Eye (tissue), 1 donor: ENCODE measurements around the gene CACNA2D2.

ENCODE experiments used
- DNase-seq: peaks from one replicate; pipeline ENCODE4 v3.0.0-alpha.2; 2015

CACNA2D2 gene

DNA sequence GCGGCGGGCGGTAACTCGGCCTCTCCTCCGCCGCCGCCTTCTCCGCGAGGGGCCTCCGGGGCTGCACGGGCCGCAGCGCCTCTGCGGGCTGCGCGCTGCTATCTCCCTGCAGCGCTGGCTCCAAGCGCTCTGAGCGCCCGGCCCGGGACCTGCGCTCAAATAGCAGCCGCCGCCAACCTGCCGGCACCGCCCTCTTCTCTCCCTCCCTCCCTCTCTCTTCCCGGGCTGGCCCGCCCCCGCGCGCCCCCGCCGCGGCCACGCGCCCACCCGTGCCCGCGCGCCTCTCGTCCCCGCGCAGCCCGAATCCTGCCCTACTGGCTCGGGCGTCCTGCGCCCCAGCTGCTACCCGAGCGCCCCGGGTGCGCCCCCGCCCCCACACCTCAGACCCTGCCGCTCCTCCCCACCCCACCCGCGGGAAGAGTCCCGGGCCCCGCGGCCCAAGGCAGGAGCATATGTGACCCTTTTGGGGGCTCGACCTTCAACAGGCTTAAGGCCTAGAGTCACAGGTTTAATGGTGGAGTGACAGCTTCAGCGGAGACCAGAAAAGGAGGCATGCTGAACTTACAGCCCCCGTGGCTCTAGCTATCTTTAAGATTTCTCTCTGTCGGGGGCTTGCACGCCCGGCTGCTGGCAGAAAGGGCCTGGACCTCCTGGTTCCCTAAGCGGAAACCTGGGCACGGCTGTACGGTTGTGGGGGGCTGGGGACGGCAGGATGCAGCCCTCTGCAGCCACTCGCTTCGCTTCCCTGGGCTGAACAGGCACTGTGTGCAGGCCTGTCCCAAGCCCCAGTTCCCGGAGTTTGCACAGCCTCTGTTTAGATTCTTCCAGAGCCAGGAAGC lies at the start of gene CACNA2D2:
Gene CACNA2D2, minus strand, starts transcription at position 131 of the 839 bp plus-strand sequence. CDS start 211 bp downstream, outside the sequence.
- DNase-seq, result peak; percentile 81

- no peak for DNase-seq
These were observed 49.2 kb upstream of the CACNA2D2 start for GRCh38 chr3:50552598-50552997.

DNA sequence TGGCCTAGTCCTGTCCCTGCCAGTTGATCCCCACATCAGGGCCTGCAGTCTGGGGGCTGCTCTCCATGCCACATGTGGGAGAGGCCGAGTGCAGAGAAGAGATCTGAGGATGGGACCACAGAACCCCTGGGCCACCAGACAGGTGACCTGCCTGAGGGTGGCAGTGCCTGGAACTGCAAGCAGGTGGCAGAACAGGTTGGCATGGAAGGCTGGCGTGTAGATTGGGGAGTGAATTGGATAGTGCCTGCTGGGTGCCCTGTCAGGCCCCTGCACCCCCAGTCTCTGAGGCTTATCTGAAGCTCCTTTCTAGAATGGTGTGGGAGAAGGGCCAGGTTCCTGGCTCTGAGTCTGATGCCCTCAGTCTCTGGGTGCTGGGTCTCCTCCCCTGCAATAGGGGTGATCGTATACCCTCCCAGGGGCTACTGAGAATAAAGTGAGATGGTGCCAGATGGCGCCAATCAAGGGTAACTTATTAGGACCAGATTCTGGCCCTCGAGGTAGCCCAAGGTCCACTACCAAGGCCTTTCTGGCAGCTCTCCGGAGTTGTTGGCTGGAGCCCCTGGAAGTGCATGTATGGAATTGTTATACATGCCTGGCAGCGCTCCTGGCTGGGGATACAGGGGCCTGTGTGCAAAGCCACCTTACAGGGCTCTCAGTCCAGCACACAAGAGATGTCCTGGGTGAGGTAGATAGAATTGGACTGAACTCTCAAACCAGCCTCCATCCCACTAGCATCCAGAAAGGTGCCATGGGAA lies 48.4 kb upstream of the CACNA2D2 start:
- DNase-seq, result no peak

DNA sequence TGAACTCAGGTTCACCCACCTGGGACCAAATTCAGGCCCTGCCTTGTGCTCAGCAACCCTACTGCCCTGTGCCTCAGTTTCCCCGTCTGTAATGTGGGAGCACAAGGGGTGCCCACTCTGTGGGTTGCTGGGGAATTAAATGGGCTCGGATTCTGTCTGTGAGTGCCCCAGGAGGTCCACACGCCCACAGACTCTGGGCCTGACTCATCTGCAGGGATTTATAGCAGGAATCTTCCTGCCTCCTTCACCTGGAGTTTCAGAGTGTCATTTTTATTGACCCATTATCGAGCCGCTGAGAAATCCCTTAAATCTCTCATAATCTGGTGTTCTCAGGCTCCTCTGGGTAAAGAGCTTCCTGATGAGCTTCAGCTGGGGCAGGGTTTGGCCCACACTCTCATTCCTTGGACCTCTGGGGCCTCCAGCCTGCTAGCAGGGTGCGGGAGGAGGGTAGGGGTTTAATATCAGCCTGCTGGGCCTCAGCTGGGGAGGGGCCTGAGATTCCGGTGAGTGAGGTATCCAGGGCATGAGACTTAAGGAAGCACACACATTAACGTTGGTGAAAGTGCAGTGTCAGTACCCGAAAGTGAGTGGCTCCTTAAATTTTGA lies 47.7 kb upstream of the CACNA2D2 start:
- no peak for DNase-seq

DNA sequence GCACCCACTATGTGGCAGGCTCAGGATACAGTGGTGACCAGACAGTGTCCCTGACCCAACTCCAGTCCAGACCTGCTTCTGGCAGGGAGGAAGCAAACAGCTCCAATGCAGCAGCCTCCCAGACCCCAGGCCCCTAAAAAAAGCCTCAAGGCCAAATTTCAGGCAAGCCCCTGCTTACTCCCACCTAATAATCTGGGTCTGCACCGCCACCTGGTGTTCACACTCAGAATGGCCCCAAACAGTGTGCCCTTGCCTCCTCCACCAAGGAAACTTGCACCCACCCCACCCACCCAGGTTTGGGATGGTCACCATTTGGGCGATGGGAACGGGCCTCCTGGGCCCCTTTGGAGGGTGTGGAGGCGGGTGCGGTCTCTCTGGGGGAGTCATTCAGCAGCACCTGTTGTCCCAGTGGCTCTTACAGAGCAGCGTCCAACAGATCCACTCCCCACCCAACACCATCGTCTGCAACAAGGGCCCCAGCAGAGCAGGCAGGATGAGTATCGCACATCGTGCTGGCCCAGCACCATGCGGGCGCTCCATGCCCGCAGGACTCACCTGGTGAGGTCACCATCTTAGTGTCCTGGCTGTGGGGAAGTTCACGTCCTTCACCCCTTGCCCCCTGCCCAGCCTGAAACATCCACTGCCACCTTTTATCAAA lies 46.8 kb upstream of the CACNA2D2 start:
- DNase-seq, result peak; percentile 88

- no peak for DNase-seq
These were observed 45.8 kb upstream of the CACNA2D2 start for GRCh38 chr3:50549226-50549625.

DNA sequence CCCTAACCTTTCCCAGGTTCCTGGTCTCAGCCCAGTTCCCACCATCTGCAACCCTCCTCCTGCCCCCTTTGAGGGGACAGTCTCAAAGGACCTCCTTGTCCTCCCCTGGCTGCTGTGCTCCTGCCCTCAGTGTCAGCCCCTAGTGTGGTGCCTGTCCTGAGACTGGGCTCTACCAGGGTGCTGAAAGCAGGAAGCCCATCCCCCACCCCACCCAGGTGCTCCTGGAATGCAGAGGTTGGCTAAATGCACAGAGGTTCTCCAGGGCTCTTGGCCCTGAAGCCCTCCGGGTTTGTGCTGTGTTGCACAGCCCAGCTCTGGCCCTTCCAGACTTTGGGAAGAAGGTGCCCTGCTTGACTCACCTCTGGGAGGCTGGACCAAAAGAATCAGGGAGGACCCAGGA lies 42.3 kb upstream of the CACNA2D2 start:
- DNase-seq, result no peak

DNA sequence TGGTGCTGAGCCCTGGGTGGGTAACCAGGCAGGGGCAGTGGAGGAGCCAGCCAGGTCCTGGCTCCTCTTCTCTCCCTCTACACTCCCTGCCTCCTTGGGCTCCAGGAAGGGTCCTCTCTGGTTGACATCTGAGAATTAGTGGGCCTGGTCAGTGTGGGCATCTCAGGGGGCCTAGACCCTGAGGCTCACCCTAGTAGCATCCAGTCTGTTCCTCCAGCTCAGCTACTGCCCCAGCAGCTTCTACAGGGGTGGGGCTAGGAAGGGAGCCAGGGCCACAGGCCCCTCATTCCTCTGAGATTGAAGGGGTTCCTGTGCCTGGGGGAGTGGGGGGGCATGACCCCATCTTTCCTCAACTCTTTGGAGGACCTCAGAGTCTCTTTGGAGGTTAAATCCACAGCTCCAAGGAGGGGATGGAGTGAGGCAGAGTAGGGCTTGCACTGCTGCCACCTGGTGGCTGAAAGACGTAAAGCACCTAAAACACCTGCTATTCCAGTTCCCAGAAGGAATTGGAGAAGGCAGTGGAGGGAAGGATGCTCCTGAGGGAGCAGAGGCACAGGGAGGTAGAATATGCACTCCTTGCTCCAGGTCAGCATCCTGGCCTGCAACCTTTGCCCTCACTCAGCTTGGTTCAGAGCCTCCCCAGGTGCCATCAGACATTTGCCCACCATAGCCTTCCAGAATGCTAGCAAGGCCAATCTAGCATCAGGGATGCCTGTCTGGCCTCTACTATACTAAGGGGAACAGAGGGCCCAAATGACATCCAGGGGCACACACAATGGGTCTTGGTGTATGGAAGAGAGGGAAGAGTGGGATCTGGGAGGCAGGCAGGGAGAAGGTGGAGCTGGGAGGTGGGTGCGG lies 39.0 kb upstream of the CACNA2D2 start:
- DNase-seq, result peak; percentile 95

DNA sequence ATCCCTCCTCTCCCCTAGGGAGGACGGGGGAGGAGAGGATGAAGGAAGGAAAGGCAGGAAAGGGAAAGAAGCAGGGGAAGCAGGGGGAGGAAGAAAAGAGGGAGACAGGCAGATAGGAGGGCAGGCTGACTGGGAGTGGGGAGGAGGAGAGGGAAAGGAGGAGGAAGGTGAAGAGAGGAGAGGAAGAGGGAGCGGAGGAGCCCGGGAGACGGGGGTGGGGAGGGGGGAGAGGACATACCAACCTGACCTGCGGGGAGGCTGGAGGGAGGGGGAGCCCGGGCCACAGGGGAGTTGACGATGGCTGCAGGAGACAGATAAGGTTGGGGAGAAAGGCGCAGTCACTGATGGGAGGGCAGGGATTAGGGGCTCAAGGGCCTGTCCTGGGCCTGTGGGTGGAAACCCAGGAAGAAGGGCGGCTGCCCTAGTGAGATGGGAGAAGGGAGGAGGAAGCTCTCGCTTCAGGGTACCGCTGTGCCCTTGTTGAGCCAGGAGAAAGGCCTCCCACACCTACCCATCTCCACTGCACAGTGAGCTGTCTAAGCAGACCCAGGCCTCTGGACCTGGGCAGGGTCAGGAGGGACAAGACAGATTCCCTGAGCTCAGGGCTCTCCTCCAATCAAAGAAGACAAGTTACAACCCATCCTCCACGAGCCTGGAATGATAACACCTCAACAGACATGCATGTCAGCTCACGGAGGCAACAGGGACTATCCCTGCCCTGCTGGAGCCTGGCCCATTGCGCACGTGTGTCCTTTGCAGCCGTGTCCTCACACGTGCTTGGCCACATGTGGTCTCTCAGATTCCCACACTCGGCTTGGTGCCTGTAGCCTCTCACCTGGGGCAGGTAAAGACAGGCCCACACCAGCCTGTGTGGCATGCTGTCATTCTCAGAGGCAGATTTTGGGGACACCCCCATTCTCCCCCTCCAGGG lies 36.2 kb upstream of the CACNA2D2 start:
- no peak for DNase-seq

- DNase-seq, result no peak
These were observed 34.1 kb upstream of the CACNA2D2 start for GRCh38 chr3:50537421-50538129.

DNA sequence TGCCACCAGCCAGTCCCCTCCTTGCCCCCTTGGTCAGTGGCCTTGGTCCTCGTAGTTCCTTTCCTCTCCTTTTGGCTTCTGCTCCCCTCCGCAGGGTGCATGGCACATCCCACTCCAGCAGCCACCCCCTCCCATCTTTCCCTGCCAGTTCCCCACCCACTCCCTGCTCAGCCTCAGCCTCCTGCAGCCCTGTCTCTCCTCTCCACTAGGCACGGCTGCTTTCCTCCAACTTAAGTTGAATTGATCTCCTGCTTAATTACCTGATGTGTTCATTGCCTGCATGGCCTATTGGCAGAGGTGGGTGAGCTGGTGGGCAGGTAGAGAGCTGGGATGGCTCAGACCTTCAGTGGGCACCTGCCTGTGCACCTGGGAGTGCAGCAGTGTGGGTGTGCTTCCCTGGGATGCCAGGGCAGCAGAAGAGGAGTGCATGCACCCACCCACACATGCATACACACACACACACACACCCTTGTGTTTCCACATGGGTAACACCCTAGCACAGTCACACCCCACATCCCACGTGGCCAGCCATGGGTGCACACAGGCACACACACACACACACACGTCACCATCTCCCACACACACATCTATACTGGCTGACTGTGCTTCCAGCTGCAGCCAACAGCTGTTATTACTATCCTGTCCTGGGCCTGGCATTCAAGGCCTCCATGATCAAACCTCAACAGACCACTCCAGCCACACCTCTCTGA lies 33.2 kb upstream of the CACNA2D2 start:
- no peak for DNase-seq

GRCh38 chr3:50534681-50535330 lies 31.4 kb upstream of the CACNA2D2 start:
- DNase-seq, result no peak

- no peak for DNase-seq
These were observed 30.5 kb upstream of the CACNA2D2 start for GRCh38 chr3:50533807-50534461.

DNA sequence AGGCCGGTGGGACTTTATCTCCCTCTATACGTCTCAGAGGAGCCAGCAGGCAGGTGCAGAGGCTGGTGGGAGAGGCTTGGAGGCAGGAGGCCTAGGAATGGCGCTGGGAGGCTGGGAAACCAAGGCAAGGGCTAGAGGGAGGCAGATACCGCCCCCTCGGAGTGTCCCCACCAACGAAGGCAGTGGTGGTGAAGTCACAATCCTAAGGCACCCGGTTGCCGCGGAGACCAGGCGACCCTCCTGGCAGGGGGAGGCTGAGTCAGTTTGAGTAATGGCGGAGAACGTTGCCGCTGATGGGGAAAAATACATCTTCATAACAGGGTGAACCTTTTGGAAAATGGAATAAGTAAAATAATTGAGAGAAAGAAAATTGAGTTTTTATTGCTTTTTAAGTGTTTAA lies 29.9 kb upstream of the CACNA2D2 start:
- DNase-seq, result no peak

DNA sequence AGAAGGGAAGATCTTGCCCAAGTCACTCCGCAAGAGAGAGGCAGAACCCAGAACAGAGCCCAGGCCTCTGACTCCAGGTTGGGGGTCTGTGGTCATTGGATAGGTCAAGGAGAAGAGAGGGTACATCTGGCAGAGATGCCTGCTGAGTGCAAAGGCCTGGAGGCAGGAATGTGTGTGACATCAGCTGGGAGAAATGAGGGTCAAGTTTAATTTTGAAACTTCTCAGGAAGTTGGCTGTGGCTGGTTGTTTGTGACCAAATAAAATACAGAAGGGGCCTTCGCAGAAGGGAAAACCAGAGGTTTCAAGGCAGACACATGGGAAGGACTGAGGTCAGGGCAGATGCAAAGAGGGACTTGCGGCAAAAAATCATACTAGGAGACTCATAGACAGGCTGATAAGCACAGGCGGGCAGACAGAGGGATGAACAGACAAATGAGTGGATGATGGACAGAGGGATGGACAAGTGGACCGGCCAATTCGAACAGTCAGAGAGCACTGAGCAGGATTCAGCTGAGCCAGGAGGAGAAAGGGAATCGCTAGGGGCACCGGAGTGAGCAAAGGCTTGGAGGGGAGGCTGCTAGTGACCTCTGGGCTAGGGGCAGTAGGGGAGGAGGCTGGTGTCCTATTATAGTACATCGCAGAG lies 28.8 kb upstream of the CACNA2D2 start:
- no peak for DNase-seq

GRCh38 chr3:50531201-50531600 lies 27.8 kb upstream of the CACNA2D2 start:
- DNase-seq, result no peak

DNA sequence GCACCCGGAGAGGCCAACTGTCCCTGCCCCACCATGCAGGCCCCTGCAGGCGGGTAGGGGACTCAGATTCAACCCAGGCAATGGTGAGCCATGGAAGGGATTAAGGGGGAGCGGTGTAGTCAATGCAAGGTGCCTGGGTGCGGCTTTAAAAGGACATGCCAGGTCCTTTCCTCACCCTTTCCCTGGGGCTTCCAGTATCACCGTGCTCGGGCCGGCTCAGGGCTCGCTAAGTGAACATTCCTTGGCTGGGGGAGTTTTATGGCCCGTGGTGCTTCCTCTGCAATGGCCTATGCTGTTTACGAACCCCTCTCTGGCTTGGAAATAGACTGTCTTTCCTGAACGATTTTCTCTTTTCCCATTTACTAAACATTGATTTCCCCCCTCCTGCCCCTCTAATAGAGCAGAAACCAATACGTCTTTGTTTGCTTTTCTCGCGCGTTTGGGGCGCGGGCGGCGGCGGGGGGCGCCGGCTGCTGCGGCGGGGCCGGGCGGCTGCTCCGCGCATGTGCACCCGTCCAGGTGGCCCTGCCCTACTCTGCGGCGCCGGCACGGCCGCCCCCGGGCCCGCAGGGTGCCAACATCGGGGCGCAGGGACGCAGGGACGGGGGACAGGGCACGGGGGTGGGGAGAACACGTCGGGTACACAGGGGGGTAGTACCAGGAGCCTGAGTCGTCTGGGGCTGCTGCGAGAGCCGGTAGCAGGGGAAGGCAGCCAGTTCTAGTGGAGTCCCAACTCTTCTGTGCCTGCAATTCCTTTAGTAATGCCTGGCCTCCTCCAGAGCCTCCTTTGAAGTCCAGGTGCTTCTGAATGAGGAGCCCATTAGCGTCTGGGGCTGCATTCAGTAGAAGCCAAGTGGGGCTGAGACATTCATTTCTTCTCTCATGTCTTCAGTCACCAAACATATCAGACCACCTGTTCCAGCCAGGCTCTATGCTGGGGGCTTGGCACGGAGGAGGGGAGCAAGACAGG lies 26.9 kb upstream of the CACNA2D2 start:
- no peak for DNase-seq
